T-helper 2 cell treated with Interferon-gamma antibody and Interleukin-4, amounts not matched to agents 100 ng/mL and 5 ng/mL, for 36 hours (primary cell): ENCODE data around the gene GNAI3. TPM values are rescaled to one million over a fixed set of nuclear protein-coding genes. Genes with fewer than 3 reads are reported as not detected.

Experiments used
- intact Hi-C: fragments of 100-400 bp; cut with micrococcal nuclease; formaldehyde crosslinking; loops from one replicate; pipeline ENCODE4 v1.15.1; 2023
- total RNA-seq: library from RNA; stranded (reverse); gene quantifications from 2 replicates; pipeline ENCODE4 v1.2.3, GENCODE V29; 2022

Gene GNAI3
- total RNA-seq, 1 donor from 2014 or later, result 9.5 TPM

- intact Hi-C loops, result loop anchor here (5.0 kb wide), 1 partner anchor 140 kb away; the partner anchor contains the start of gene ATXN7L2
These were observed 73.9 kb downstream of the GNAI3 start for GRCh38 chr1:109622137-109622892.

DNA sequence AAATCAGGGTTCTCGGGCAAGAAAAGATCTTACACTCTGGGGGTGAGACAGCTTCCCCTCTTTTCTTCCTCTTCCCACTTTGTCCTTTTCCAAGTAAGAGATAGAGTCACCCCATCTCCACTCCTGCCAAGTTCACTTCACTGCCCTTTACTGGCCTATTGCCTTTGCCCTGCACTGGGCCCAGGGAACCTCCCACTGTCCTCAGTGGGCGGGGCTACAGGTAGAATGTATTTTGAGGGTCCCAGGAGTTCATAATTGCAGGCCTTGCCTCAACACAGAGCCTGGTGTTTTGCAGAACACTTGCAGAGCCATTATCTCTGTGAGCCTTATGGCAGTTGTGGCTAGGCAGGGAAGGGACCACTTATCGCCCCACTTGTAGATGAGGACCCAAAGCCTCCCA is 74.5 kb downstream of the GNAI3 start:
- intact Hi-C loops, result loop anchor here (5.0 kb wide), 1 partner anchor 141 kb away; the partner anchor contains the start of gene ATXN7L2

GRCh38 chr1:109623601-109624161 is 75.3 kb downstream of the GNAI3 start:
- intact Hi-C loops, result loop anchor here (5.0 kb wide), 1 partner anchor 141 kb away; the partner anchor contains the start of gene ATXN7L2

GRCh38 chr1:109624201-109625010 is 76.0 kb downstream of the GNAI3 start:
- intact Hi-C loops, result loop anchor here (5.0 kb wide), 1 partner anchor 142 kb away; the partner anchor contains the start of gene ATXN7L2

GRCh38 chr1:109625176-109625575 is 76.8 kb downstream of the GNAI3 start:
- intact Hi-C loops, result no loop called here

GRCh38 chr1:109625601-109626560 is 77.5 kb downstream of the GNAI3 start:
- intact Hi-C loops, result no loop called here

DNA sequence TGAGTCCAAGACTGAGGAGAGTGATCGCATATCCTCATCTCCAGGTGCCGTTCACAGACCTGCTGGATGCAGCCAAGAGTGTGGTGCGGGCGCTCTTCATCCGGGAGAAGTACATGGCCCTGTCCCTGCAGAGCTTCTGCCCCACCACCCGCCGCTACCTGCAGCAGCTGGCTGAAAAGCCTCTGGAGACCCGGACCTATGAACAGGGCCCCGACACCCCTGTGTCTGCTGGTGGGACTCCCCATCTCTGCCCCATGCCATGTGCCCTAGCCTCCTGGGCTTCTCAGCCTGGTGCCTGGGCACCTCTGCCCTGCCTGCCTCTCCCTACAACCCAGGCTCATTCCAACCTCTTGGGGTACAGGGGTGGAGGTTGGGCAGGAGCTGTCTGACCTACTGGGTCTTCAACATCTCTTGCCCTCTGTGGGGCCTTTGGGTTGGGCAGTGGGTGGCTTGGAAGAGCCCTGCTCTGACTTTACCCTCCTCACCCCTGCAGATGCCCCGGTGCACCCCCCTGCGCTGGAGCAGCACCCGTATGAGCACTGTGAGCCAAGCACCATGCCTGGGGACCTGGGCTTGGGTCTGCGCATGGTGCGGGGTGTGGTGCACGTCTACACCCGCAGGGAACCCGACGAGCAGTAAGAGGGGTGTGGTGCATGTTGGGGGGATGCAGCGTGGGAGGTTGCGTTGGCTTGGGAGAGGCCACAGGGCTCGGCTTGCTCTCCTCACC is 78.4 kb downstream of the GNAI3 start:
- intact Hi-C loops, result no loop called here

DNA sequence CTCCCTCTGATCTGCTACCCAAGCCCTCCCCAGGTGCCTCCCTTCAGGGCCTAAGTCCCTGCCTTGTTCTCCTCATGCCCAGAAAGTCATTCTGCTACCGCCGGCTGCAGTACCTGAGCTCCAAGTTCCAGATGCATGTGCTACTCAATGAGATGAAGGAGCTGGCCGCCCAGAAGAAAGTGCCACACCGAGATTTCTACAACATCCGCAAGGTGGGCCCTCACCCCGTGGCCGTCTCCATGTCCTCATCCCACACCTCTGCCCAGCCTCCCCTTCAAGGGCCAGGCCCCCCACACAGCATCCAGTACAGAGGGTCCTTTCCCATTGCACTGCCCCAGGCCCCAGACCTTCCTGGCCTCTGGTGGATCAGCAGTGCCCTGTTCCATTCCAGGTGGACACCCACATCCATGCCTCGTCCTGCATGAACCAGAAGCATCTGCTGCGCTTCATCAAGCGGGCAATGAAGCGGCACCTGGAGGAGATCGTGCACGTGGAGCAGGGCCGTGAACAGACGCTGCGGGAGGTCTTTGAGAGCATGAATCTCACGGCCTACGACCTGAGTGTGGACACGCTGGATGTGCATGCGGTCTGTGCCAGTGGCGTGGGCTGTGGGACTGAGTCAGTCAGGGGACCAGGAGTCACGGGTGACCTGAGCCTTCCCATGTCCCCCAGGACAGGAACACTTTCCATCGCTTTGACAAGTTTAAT is 79.4 kb downstream of the GNAI3 start:
- intact Hi-C loops, result loop anchor here (2.0 kb wide), 1 partner anchor 81 kb away; no protein-coding TSS in a partner anchor

GRCh38 chr1:109628540-109629321 is 80.3 kb downstream of the GNAI3 start:
- intact Hi-C loops, result loop anchor here (2.0 kb wide), 1 partner anchor 82 kb away; no protein-coding TSS in a partner anchor

DNA sequence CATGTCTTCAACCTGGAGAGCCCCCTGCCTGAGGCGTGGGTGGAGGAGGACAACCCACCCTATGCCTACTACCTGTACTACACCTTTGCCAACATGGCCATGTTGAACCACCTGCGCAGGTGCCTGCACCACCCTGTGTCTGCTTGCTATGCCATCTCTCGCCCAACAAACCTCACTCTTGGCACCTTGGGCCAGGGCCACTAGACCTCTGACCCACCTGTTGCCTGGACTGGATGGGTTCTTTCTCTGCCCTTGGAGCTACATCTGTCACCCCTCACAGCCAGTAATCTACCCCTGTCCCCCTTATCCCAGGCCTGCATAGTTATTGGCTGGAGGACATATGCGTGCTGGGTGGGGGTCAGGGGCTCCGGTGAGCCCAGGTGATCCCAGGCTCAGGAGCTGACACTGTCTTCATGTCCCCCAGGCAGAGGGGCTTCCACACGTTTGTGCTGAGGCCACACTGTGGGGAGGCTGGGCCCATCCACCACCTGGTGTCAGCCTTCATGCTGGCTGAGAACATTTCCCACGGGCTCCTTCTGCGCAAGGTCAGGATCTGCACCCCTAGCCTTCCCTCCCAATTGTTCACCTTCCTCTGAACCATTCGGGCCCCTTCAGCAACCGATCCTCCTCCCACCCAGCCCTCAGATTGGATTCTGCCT is 81.1 kb downstream of the GNAI3 start:
- intact Hi-C loops, result loop anchor here (2.0 kb wide), 1 partner anchor 83 kb away; no protein-coding TSS in a partner anchor

GRCh38 chr1:109630081-109630897 is 81.9 kb downstream of the GNAI3 start:
- intact Hi-C loops, result no loop called here

GRCh38 chr1:109630898-109631512 is 82.6 kb downstream of the GNAI3 start:
- intact Hi-C loops, result no loop called here

DNA sequence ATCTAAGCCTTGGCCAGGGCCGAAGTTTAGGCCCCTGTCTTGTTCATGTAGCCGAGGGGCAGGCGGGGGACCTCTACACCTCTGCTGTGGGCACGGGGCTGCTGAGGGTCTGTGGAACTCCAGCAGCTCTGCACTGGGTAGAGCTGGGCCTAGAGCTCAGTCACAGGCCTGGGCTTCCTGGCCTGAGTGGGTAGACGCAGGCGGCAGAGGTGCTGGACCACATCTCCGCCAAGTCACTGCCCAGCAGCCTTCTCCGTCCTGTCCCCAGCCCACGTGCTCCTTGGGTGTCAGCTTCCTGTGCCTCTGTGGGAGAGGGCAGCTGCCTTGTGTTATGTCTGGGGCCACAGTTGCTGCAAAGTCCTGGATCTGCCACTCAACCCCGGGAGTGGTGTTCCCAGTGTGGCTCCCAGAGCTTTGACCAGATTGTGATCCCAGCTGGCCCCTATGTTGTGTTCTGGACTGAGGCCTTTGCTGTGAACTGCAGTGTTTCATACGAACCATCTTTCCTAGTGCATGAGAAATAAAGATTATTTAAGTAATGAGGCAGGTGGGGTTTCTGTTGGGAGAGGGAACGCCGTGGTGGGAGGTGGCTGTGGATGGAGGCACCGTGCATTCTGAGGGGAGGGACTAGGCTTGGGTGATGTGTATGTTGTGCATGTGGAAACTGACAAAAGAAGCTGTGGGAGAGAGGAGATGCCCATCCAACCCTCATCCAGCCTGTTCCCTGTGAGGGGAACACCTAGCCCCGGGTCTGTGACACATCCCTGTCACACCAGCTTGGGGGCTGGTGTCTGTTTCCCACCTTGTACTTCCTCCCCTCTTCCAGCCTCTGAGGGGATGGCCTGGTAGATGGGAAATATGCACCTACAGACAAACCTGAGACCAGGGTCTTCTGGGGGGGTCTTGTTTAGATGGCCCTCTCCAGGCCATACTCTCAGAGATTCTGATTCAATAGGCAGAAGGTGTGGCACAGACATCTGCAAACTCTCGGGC is 83.4 kb downstream of the GNAI3 start:
- intact Hi-C loops, result no loop called here

DNA sequence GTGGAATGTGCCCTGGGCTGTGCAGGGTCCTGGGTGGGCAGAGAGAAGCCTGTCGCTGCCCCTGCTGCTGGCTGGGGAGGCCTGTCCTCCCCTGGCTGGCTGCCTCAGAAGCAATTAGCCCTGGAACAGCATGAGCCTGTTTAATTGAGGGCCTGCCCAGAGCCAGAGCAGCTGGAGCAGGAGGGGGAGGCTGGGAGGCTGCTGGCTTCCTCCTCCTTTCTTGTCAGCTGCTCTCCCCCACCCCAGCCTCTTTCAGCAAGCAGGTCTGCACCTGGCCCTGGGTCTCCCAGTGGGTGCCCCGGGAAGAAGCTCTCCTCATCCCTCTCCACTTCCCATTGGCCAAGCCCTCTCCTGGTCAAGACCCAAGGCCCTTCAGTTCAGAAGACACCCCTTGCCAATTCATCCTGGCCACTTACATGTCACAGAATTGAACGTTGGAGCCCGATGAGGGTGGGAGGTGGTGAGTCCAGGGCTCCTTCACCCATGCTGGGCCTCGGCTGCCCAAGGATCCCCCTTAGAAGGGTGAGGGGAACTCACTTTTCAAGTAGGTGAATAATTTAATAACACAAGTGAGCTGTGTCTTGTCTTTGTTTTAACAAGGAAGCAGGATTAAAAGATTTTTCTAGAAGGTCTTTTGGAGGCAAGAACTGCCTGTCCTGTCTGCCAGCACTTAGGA is 84.4 kb downstream of the GNAI3 start:
- intact Hi-C loops, result no loop called here

DNA sequence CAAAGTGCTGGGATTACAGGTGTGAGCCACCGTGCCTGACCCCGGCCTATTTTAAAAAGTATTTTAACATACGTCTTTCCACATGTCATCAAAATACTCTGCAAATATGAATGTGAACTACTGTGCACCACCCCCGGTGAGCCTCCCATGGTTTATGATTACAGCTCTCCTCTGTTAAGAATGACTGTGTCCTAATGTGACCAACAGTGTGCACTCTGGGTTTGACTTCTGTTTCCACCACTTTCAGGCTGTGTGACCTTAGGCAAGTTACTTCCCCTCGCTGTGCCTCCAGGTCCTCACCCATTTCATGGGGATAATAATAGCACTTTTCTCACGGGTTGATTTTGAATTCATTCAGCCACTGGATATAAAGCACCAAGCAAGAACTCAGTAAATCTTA is 85.9 kb downstream of the GNAI3 start:
- intact Hi-C loops, result no loop called here
